ENCODE measurements around the gene CDC42.
"Not testable (repeated sequence)": the region's sequence is repeated elsewhere in the genome, so short reads cannot be mapped to it uniquely, and the experiment has no call there.

The CDC42 gene

GRCh38 chr1:22052115-22053016 is at the start of gene CDC42:
Gene CDC42, plus strand, starts transcription at chr1:22052709. Its CDS starts 25,770 bp downstream, at chr1:22078479.
- DNase-seq = peak; percentile 97

GRCh38 chr1:22002875-22003274 is 49.6 kb upstream of the CDC42 start:
- not testable (repeated sequence) for DNase-seq

- DNase-seq = not testable (repeated sequence)
These were observed 48.5 kb upstream of the CDC42 start for GRCh38 chr1:22003959-22004358.

- DNase-seq = peak; percentile 30
These were observed 47.0 kb upstream of the CDC42 start for GRCh38 chr1:22005261-22006149.

- DNase-seq = not testable (repeated sequence)
These were observed 45.8 kb upstream of the CDC42 start for GRCh38 chr1:22006736-22007135.

GRCh38 chr1:22007262-22007661 is 45.2 kb upstream of the CDC42 start:
- DNase-seq = not testable (repeated sequence)

- DNase-seq = not testable (repeated sequence)
These were observed 42.9 kb upstream of the CDC42 start for GRCh38 chr1:22009566-22009965.

GRCh38 chr1:22012752-22013151 is 39.8 kb upstream of the CDC42 start:
- DNase-seq = not testable (repeated sequence)

GRCh38 chr1:22014575-22015206 is 37.8 kb upstream of the CDC42 start:
- not testable (repeated sequence) for DNase-seq

- peak; percentile 96 for DNase-seq
These were observed 33.6 kb upstream of the CDC42 start for GRCh38 chr1:22018583-22019559.

- no peak for DNase-seq
These were observed 31.4 kb upstream of the CDC42 start for GRCh38 chr1:22021061-22021460.

GRCh38 chr1:22024485-22025367 is 27.8 kb upstream of the CDC42 start:
- DNase-seq = peak; percentile 92

GRCh38 chr1:22025368-22026155 is 26.9 kb upstream of the CDC42 start:
- peak; percentile 90 for DNase-seq

GRCh38 chr1:22026924-22027289 is 25.6 kb upstream of the CDC42 start:
- no peak for DNase-seq

GRCh38 chr1:22030057-22030456 is 22.5 kb upstream of the CDC42 start:
- DNase-seq = no peak

GRCh38 chr1:22030473-22030872 is 22.0 kb upstream of the CDC42 start:
- DNase-seq = no peak

GRCh38 chr1:22031214-22031962 is 21.1 kb upstream of the CDC42 start:
- no peak for DNase-seq

- not testable (repeated sequence) for DNase-seq
These were observed 17.7 kb upstream of the CDC42 start for GRCh38 chr1:22034834-22035233.

GRCh38 chr1:22037520-22037919 is 15.0 kb upstream of the CDC42 start:
- DNase-seq = no peak
